Activated CD8-positive, alpha-beta memory T cell treated with anti-CD3 and anti-CD28 coated beads for 24 hours (primary cell): ENCODE measurements around the gene TSPEAR.
"Not testable (repeated sequence)": the region's sequence is repeated elsewhere in the genome, so short reads cannot be mapped to it uniquely, and the experiment has no call there.

Experiments used
- DNase-seq: peaks from one replicate; pipeline ENCODE4 v3.0.0-alpha.2; 2020

The TSPEAR gene

GRCh38 chr21:44625756-44626155 is 85.6 kb downstream of the TSPEAR start:
- DNase-seq, result no peak

GRCh38 chr21:44623575-44623974 is 87.8 kb downstream of the TSPEAR start:
- DNase-seq, result no peak

- DNase-seq, result no peak
These were observed 91.5 kb downstream of the TSPEAR start for GRCh38 chr21:44619886-44620285.

GRCh38 chr21:44618909-44619308 is 92.5 kb downstream of the TSPEAR start:
- peak; percentile 77 for DNase-seq

GRCh38 chr21:44618504-44618903 is 92.9 kb downstream of the TSPEAR start:
- no peak for DNase-seq

GRCh38 chr21:44617071-44617501 is 94.3 kb downstream of the TSPEAR start:
- no peak for DNase-seq

- no peak for DNase-seq
These were observed 94.8 kb downstream of the TSPEAR start for GRCh38 chr21:44616591-44616926.

- no peak for DNase-seq
These were observed 95.3 kb downstream of the TSPEAR start for GRCh38 chr21:44615911-44616590.

- no peak for DNase-seq
These were observed 95.9 kb downstream of the TSPEAR start for GRCh38 chr21:44615466-44615865.

GRCh38 chr21:44614961-44615391 is 96.4 kb downstream of the TSPEAR start:
- DNase-seq, result no peak

- no peak for DNase-seq
These were observed 97.2 kb downstream of the TSPEAR start for GRCh38 chr21:44614161-44614631.

GRCh38 chr21:44613386-44614155 is 97.8 kb downstream of the TSPEAR start:
- no peak for DNase-seq

- DNase-seq, result no peak
These were observed 98.6 kb downstream of the TSPEAR start for GRCh38 chr21:44612669-44613229.

GRCh38 chr21:44612029-44612486 is 99.3 kb downstream of the TSPEAR start, which contains the start of gene KRTAP10-8:
Gene KRTAP10-8 (plus strand): TSS chr21:44612079. CDS start chr21:44612101, 22 bp downstream.
- DNase-seq, result no peak

- no peak for DNase-seq
These were observed 99.8 kb downstream of the TSPEAR start for GRCh38 chr21:44611551-44611950.

GRCh38 chr21:44610157-44610843 is 101.1 kb downstream of the TSPEAR start:
- DNase-seq, result not testable (repeated sequence)

GRCh38 chr21:44609193-44609592 is 102.2 kb downstream of the TSPEAR start:
- no peak for DNase-seq

GRCh38 chr21:44606495-44606894 is 104.9 kb downstream of the TSPEAR start:
- DNase-seq, result no peak

GRCh38 chr21:44603911-44604310 is 107.5 kb downstream of the TSPEAR start:
- DNase-seq, result no peak

GRCh38 chr21:44603109-44603875 is 108.1 kb downstream of the TSPEAR start:
- DNase-seq, result no peak

- no peak for DNase-seq
These were observed 108.9 kb downstream of the TSPEAR start for GRCh38 chr21:44602463-44602850.
